Uterus (tissue), 4 donors: ENCODE results near the gene B2M. TPM values are rescaled to one million over a fixed set of nuclear protein-coding genes. Genes with fewer than 3 reads are reported as not detected.
A peak's percentile ranks its signal among the peaks of the same experiment; 100 is the strongest.
"Not testable (repeated sequence)": the region's sequence is repeated elsewhere in the genome, so short reads cannot be mapped to it uniquely, and the experiment has no call there.

Experiments
- DNase-seq, 2 donors: peaks; one replicate each; pipeline ENCODE4 v3.0.0-alpha.2; 2019 to 2020
- H3K27ac ChIP-seq, 2 donors: fragments of 200-600 bp; sonication (generic); 1 replicate in 1 of 2; 2 replicates in 1 of 2; pipeline ENCODE4 v1.5.1; 2016 to 2018
- H3K27me3 ChIP-seq, 2 donors: fragments of 200-600 bp; sonication (generic); one replicate each; pipeline ENCODE4 v1.5.1; 2018 to 2019; ENCODE audit warnings: control low read depth in 1 of 2
- H3K36me3 ChIP-seq, 2 donors: fragments of 200-600 bp; sonication (generic); one replicate each; pipeline ENCODE4 v1.5.1; 2019; ENCODE audit warnings: control low read depth in 1 of 2
- H3K4me1 ChIP-seq, 2 donors: fragments of 200-600 bp; sonication (generic); one replicate each; pipeline ENCODE4 v1.5.1; 2018 to 2019; ENCODE audit warnings: control low read depth in 1 of 2
- H3K4me3 ChIP-seq, 2 donors: fragments of 200-600 bp; sonication (generic); 1 replicate in 1 of 2; 2 replicates in 1 of 2; pipeline ENCODE4 v1.5.1; 2018 to 2019; ENCODE audit warnings: mild to moderate bottlenecking in 1 of 2
- H3K9me3 ChIP-seq, 2 donors: fragments of 200-600 bp; sonication (generic); one replicate each; pipeline ENCODE4 v1.5.1; 2019; ENCODE audit warnings: control low read depth in 1 of 2
- POLR2A ChIP-seq, 2 donors: fragments of 450-650 bp; IDR thresholded peaks; one replicate each; pipeline ENCODE4 v1.6.1; 2016; ENCODE audit warnings: antibody characterized with exemption in 2 of 2, mild to moderate bottlenecking in 1 of 2, moderate library complexity in 1 of 2
- intact Hi-C: fragments of 100-400 bp; cut with DNase I; formaldehyde crosslinking; loops from one replicate; pipeline ENCODE4 v1.15.1; 2023; ENCODE audit warnings: low total_unique reads
- total RNA-seq, 4 donors: library from RNA; depleted of rRNA in 3 of 4; stranded (reverse); fragments of >200 nt in 3 of 4; gene quantifications; one replicate each; pipeline versions ENCODE4 v1.1.0 to v1.2.4, GENCODE V29; 2014 to 2023
- TF ChIP-seq, protein P1 (sequence below), 4 experiments: fragments of 200-600 bp in 2 of 4; fragments of 450-650 bp in 2 of 4; sonication (generic) in 2 of 4; IDR thresholded peaks; one replicate each; pipeline ENCODE4 v1.5.1; 2016 to 2019; ENCODE audit warnings: antibody characterized with exemption in 4 of 4, mild to moderate bottlenecking in 2 of 4, moderate library complexity in 1 of 4
- donor health status: DM: yes; HTN: yes; CAD: no.

Gene B2M
- total RNA-seq, 4 donors from 2014 or later, result 1,923 to 3,458 (median 2,385) TPM

DNA sequence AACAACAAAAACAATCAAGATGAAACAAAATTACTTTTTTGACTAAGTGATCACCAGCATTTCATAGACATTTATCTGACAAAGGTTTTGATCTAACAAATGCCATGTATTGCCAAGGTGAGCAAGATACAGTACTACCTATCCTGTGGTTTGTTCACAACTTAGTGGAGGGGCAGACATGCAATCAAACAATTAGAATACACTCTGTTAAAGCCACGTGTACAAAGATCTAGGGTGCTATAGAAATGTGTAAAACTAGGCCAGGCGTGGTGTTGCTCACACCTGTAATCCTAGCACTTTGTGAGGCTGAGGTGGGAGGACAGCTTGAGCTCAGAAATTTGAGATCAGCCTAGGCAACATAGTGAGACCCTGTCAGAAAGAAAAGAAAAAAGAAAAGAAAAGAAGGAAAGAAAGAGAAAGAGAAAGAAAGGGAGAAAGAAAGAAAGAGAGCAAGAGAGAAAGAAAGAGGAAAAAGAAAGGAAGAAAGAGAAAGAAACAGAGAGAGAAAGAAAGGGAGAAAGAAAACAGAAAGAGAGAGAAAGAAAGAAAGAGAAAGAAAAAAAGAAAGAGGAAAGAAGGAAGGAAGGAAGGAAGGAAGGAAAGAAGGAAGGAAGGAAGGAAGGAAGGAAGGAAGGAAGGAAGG, 23.6 kb downstream of the B2M start:
- Histone ChIP-seq H3K9me3 (no peaks in the 10 kb centered on the region), H3K27me3 (no peaks in the 10 kb centered on the region), H3K4me1 (no peaks in the 10 kb centered on the region), H3K36me3 (no peaks in the 10 kb centered on the region), H3K27ac (peak overlapping the region; percentile 9 to 66), H3K4me3 (no peak overlapping the region)
- intact Hi-C loops, result no loop called here
- DNase-seq, result no peak
- TF ChIP-seq, protein P1, sequence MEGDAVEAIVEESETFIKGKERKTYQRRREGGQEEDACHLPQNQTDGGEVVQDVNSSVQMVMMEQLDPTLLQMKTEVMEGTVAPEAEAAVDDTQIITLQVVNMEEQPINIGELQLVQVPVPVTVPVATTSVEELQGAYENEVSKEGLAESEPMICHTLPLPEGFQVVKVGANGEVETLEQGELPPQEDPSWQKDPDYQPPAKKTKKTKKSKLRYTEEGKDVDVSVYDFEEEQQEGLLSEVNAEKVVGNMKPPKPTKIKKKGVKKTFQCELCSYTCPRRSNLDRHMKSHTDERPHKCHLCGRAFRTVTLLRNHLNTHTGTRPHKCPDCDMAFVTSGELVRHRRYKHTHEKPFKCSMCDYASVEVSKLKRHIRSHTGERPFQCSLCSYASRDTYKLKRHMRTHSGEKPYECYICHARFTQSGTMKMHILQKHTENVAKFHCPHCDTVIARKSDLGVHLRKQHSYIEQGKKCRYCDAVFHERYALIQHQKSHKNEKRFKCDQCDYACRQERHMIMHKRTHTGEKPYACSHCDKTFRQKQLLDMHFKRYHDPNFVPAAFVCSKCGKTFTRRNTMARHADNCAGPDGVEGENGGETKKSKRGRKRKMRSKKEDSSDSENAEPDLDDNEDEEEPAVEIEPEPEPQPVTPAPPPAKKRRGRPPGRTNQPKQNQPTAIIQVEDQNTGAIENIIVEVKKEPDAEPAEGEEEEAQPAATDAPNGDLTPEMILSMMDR (IDR thresholded peaks at IDR 0.05), result no peak
- TF ChIP-seq POLR2A (IDR thresholded peaks at IDR 0.05), result no peak

GRCh38 chr15:44735482-44736180, 24.3 kb downstream of the B2M start:
- intact Hi-C loops, result no loop called here
- H3K4me3 ChIP-seq, result no peak overlapping the region

DNA sequence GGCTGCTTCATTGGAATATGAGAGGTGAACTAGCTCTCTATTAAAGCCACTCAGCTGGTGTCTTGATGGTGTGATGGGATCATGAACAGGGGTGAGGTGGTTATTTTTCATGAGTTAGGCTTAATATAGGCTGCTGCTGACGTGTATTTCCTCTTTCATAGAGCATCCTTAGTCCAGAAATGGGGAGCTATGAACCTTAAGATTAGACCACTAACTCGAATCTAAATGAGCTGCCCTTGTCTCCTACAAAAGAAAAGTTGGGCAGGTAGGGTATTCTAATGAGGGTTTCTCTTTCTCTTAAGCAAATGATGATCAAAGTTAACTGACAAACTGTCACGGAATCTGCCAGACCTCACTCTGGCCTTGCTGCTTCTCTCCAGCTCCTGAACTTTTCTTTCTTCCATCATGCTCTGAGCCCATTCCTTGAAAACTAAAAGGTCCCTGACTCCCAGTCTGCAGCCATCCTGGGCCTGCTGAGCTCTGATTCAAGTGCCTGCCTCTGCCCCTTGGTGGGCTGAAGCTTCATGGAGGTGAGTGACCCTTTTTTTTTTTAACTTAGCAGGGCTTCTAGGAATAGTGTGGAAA, 25.0 kb downstream of the B2M start, which contains the start of gene TRIM69:
Gene TRIM69 (plus strand): TSS at position 348 of the 585 bp plus-strand sequence. CDS start 177 bp downstream, at position 525.
- H3K9me3 ChIP-seq, result no peaks in the 10 kb centered on the region
- H3K27me3 ChIP-seq, result no peaks in the 10 kb centered on the region
- H3K4me3 ChIP-seq, result no peak within 1 kb of the TSS
- H3K27ac ChIP-seq, result peak within 1 kb of the TSS; percentile 9 to 66
- TF ChIP-seq, protein P1 (IDR thresholded peaks at IDR 0.05), result no peak
- TF ChIP-seq POLR2A (IDR thresholded peaks at IDR 0.05), result no peak
- intact Hi-C loops, result no loop called here
- DNase-seq, result no peak
- no peaks in the 10 kb centered on the region for H3K4me1 ChIP-seq
- H3K36me3 ChIP-seq, result no peaks in the 10 kb centered on the region

More at GRCh38 chr15:44735482-44736180, 24.3 kb downstream of the B2M start:
- DNase-seq, result peak in 1 of 2 donors; percentile 54
- Histone ChIP-seq H3K27ac (peak overlapping the region; percentile 9 to 66), H3K36me3 (no peaks in the 10 kb centered on the region), H3K9me3 (no peaks in the 10 kb centered on the region), H3K4me1 (no peaks in the 10 kb centered on the region), H3K27me3 (no peaks in the 10 kb centered on the region)
- TF ChIP-seq POLR2A (IDR thresholded peaks at IDR 0.05), result no peak
- TF ChIP-seq, protein P1 (IDR thresholded peaks at IDR 0.05), result no peak

DNA sequence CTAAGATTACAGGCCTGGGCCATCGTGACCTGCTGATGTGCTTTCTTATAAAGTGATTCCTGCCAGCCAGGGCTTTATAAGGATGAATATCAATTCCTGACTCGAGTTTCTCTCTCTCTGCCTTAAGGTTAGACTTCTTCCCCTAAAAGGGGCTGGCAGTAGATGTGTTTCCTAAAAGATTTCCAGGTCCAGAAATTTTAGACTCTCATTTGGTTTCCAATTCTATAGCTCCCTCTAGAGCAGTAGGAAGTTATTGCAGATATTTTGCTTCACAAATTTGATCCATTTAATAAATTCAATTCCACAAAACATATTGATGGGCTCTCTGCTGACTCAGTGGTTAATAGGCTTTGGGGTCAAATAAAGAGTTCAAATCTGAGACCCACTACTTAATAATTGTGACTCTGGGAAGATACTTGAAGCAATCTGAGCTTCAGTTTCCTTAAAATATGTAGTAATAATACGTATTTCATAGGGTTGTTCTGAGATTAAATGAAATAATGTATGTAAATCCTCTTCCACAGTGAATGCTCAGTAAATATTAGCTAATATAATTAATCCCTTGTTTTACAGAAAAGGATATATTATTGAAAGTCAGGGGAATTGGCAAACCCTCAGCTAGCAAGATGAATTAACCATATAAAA, 27.1 kb downstream of the B2M start:
- DNase-seq, result no peak
- Histone ChIP-seq H3K4me3 (no peak overlapping the region), H3K4me1 (no peaks in the 10 kb centered on the region), H3K27ac (peak overlapping the region in 1 of 2 donors; percentile 28), H3K9me3 (no peaks in the 10 kb centered on the region), H3K27me3 (no peaks in the 10 kb centered on the region), H3K36me3 (no peaks in the 10 kb centered on the region)
- no peak for TF ChIP-seq POLR2A (IDR thresholded peaks at IDR 0.05)
- TF ChIP-seq, protein P1 (IDR thresholded peaks at IDR 0.05), result peak; percentile 57 to 74 (median 71)
- intact Hi-C loops, result no loop called here

GRCh38 chr15:44739222-44739847, 28.0 kb downstream of the B2M start:
- intact Hi-C loops, H3K4me1 ChIP-seq, H3K27ac ChIP-seq, H3K27me3 ChIP-seq, H3K36me3 ChIP-seq, H3K9me3 ChIP-seq, DNase-seq, H3K4me3 ChIP-seq: not testable (repeated sequence)

DNA sequence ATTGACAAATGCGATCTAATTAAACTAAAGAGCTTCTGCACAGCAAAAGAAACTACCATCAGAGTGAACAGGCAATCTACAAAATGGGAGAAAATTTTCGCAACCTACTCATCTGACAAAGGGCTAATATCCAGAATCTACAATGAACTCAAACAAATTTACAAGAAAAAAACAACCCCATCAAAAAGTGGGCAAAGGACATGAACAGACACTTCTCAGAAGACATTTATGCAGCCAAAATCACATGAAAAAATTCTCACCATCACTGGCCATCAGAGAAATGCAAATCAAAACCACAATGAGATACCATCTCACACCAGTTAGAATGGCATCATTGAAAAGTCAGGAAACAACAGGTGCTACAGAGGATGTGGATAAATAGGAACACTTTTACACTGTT, 32.1 kb downstream of the B2M start:
- H3K9me3 ChIP-seq, DNase-seq, intact Hi-C loops: not testable (repeated sequence)

More for the DNA sequence above, 32.1 kb downstream of the B2M start:
- not testable (repeated sequence) for H3K27me3 ChIP-seq, H3K36me3 ChIP-seq, H3K4me3 ChIP-seq, H3K27ac ChIP-seq, H3K4me1 ChIP-seq
